Stimulated activated CD4-positive, alpha-beta T cell treated with anti-CD3 and anti-CD28 coated beads, Interleukin-1b, Interleukin-23, amount 100 ng/mL, for 24 hours (primary cell): ENCODE measurements around the gene NEMP2.

Experiments
- DNase-seq, 4 experiments: peaks; one replicate each; pipeline ENCODE4 v3.0.0-alpha.2; 2020; ENCODE audit warnings: low read depth in 4 of 4, low spot score in 1 of 4

The NEMP2 gene

GRCh38 chr2:190534310-190535120 lies at the start of gene NEMP2:
TSS of gene NEMP2 (minus strand) at chr2:190534722. CDS start at chr2:190534655, 67 bp downstream.
- peak; percentile 49 to 82 (median 68) for DNase-seq

GRCh38 chr2:190583507-190584337 lies 49.2 kb upstream of the NEMP2 start:
- DNase-seq: no peak

- no peak for DNase-seq
These were observed 48.4 kb upstream of the NEMP2 start for GRCh38 chr2:190582736-190583506.

GRCh38 chr2:190582019-190582418 lies 47.5 kb upstream of the NEMP2 start:
- DNase-seq: no peak

- no peak for DNase-seq
These were observed 45.7 kb upstream of the NEMP2 start for GRCh38 chr2:190579915-190580846.

- DNase-seq: no peak
These were observed 44.5 kb upstream of the NEMP2 start for GRCh38 chr2:190579058-190579410.

GRCh38 chr2:190578158-190579057 lies 43.9 kb upstream of the NEMP2 start:
- DNase-seq: no peak

GRCh38 chr2:190576573-190576972 lies 42.1 kb upstream of the NEMP2 start:
- DNase-seq: no peak

GRCh38 chr2:190575263-190575662 lies 40.7 kb upstream of the NEMP2 start:
- DNase-seq: no peak

- no peak for DNase-seq
These were observed 39.6 kb upstream of the NEMP2 start for GRCh38 chr2:190574169-190574568.

- DNase-seq: no peak
These were observed 37.7 kb upstream of the NEMP2 start for GRCh38 chr2:190572246-190572645.

GRCh38 chr2:190571686-190572085 lies 37.2 kb upstream of the NEMP2 start:
- DNase-seq: no peak

- no peak for DNase-seq
These were observed 36.3 kb upstream of the NEMP2 start for GRCh38 chr2:190570871-190571270.

- DNase-seq: no peak
These were observed 35.7 kb upstream of the NEMP2 start for GRCh38 chr2:190569994-190570755.

- no peak for DNase-seq
These were observed 30.3 kb upstream of the NEMP2 start for GRCh38 chr2:190564838-190565237.

- no peak for DNase-seq
These were observed 29.1 kb upstream of the NEMP2 start for GRCh38 chr2:190563646-190564045.

GRCh38 chr2:190563109-190563508 lies 28.6 kb upstream of the NEMP2 start:
- peak; percentile 0 to 21 (median 4) for DNase-seq

GRCh38 chr2:190562121-190562520 lies 27.6 kb upstream of the NEMP2 start:
- no peak for DNase-seq

GRCh38 chr2:190561094-190561493 lies 26.6 kb upstream of the NEMP2 start:
- DNase-seq: no peak
